Measurements from ENCODE around the gene HLA-A.

DNA sequence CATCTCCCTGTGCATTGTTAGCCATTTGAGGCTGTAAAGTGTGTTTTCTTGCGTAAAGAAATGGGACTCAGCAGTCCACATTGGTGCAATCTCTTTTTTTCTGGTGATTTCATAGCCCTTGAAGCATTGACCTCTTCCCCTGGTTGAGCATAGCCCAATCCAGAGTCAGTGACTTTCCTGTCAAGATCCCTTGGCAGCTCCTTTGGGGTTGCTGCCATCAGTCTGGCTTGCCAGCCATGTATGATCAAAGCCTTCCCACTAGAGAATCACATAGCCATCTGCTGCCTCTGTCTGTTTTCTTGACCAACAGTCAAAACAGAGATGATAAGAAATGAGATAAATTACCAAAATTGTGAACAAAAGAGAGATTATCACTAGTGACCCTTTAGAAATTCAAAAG is 19.6 kb downstream of the HLA-A start:
- TF ChIP-seq, protein P1, sequence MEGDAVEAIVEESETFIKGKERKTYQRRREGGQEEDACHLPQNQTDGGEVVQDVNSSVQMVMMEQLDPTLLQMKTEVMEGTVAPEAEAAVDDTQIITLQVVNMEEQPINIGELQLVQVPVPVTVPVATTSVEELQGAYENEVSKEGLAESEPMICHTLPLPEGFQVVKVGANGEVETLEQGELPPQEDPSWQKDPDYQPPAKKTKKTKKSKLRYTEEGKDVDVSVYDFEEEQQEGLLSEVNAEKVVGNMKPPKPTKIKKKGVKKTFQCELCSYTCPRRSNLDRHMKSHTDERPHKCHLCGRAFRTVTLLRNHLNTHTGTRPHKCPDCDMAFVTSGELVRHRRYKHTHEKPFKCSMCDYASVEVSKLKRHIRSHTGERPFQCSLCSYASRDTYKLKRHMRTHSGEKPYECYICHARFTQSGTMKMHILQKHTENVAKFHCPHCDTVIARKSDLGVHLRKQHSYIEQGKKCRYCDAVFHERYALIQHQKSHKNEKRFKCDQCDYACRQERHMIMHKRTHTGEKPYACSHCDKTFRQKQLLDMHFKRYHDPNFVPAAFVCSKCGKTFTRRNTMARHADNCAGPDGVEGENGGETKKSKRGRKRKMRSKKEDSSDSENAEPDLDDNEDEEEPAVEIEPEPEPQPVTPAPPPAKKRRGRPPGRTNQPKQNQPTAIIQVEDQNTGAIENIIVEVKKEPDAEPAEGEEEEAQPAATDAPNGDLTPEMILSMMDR (IDR thresholded peaks at IDR 0.05; ENCODE audit: poor library complexity), result no peak
- TF ChIP-seq EZH2phosphoT487 (IDR thresholded peaks at IDR 0.05; ENCODE audit: low read depth, severe bottlenecking, unreplicated experiment) (no peak), EZH2 (IDR thresholded peaks at IDR 0.05; ENCODE audit: borderline replicate concordance) (no peak)
